Mesenteric fat pad (tissue), 1 donor: ENCODE results near the gene SSH3. TPM values are rescaled to one million over a fixed set of nuclear protein-coding genes. Genes with fewer than 3 reads are reported as not detected.
A peak's percentile ranks its signal among the peaks of the same experiment; 100 is the strongest.

ENCODE experiments used
- DNase-seq: peaks from one replicate; pipeline ENCODE4 v3.0.0-alpha.2; 2020; ENCODE audit warnings: low spot score
- total RNA-seq: library from RNA; stranded (reverse); fragmentation: NEBNext Ultra II Directional; extraction: Animal tissue kit (Norgen Biotek cat#: 25700); gene quantifications from one replicate; pipeline ENCODE4 v1.2.1, GENCODE V29; 2021
- donor health status: DM: yes; HTN: yes; CAD: no.

Gene SSH3
- total RNA-seq, 1 donor from 2014 or later, result 19.9 TPM

DNA sequence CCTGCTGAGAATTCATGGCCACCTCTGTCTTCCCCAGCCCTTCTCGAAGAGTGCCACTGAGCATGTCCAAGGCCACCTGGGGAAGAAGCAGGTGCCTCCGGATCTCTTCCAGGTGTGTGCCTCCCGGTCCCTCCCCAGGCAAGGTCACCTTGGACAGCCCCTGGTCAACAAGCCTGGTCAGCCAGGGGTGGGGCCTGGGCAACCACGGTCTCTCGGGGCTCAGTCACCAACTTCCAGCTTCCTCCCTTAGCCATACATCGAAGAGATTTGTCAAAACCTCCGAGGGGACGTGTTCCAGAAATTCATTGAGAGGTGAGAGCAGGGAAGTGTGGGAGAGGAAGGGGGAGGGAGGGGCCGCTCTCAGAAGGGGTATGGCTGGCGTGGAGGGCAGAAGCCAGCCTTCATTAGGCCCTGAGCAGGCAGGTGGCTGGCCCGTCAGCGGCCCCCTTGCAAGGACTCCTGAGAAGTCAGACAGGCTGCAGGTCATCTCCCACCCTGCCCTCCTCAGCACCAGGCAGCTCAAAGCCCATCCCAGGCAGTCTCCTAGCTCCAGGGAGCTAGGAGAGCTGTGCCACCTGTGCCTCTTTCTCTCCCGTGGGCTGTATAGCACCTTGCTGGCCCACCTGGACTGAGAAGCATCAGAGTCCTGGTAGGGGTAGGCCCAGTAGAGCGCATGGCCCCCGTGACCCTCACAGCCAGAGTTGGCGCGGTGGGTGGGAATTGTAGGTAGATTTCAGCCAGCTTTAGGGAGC, 23.6 kb upstream of the SSH3 start:
- no peak for DNase-seq

DNA sequence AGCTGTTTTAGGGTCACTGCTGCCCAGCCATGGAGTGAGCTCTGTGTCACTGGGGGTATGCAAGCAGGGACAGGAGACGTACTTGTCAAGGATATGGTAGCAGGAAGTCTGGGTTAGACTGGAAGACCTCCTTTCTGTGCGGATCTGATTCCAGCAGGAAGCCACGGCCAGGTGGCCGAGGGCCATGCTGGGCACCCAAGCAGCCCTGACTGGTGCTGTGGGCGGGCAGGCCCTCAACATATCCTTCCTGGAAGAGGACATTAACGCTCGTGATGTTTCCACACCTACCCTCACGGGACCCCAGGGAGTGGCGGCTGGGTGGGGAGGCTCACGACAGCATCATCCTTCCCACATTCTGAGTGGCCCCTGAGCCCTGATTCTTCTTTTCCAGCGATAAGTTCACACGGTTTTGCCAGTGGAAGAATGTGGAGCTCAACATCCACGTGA, 23.0 kb upstream of the SSH3 start:
- DNase-seq, result no peak

DNA sequence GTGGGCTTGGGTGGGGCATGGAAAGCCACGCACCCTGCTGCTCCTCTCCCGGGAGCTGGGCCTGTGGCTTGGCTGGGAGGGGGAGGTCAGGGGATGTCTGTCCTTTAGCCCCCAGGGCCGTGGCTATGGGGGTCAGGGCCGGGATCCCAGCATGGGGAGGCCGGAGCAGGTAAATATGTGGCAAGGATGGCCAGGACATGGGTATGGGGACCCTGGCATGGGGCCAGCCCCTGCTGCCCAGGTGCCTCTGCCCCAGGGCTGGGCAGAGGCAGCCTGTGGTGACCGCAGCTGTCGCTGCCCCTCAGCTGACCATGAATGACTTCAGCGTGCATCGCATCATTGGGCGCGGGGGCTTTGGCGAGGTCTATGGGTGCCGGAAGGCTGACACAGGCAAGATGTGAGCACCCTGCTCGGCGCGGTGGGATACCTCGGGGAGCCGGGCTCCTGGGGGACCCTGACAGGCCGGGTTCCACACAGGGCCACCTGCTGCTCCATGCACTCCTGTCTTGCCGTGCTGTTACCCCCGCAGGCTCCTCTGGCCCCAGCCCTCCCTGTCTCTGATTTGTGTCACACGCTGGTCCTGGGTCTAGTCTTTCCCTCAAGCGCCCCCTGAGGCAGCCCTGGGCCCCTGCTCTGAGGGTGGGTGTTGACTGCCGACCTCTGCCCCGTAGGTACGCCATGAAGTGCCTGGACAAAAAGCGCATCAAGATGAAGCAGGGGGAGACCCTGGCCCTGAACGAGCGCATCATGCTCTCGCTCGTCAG, 22.4 kb upstream of the SSH3 start:
- no peak for DNase-seq

DNA sequence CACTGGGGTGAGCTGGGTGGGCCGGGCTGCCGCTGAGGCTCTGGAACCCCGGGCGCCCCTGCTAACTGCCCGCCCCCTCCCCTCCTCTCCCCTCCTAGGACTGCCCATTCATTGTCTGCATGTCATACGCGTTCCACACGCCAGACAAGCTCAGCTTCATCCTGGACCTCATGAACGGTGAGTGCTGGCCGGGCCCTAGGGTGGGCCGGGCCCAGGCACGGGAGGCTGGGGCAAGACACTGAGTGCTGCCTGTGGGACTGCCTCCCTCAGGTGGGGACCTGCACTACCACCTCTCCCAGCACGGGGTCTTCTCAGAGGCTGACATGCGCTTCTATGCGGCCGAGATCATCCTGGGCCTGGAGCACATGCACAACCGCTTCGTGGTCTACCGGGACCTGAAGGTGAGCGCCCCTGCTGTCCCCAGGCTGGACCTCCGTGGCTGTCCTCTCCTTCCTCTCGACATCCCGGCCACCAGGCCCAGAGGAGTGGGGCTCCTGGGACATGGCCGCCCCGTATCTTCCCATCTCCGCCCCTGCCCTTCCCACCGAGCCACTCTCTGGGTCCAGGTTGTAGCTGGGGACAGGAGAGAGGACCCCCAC, 21.7 kb upstream of the SSH3 start:
- no peak for DNase-seq

DNA sequence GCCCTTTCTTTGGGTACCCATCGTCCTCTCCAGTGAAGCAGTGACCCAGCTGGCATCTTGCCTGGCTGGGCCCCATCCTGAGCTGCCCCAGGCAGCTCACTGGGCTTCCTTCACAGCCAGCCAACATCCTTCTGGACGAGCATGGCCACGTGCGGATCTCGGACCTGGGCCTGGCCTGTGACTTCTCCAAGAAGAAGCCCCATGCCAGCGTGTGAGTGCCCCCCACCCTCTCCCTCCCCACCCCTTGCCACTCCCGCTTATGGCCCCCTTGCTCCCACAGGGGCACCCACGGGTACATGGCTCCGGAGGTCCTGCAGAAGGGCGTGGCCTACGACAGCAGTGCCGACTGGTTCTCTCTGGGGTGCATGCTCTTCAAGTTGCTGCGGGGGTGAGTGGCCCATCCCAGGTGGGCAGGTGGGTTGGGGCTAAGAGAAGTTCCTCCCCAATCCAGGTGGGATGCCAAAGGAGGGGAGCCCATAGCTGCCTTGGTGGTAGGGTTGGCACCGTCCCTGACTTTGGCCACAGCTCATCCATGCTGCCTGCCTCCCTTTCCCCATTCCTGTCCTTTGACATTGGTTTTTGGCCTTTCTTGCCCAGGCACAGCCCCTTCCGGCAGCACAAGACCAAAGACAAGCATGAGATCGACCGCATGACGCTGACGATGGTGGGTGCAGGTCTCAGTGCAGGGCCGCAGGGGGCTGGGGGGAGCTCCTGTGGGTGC, 21.0 kb upstream of the SSH3 start:
- no peak for DNase-seq

DNA sequence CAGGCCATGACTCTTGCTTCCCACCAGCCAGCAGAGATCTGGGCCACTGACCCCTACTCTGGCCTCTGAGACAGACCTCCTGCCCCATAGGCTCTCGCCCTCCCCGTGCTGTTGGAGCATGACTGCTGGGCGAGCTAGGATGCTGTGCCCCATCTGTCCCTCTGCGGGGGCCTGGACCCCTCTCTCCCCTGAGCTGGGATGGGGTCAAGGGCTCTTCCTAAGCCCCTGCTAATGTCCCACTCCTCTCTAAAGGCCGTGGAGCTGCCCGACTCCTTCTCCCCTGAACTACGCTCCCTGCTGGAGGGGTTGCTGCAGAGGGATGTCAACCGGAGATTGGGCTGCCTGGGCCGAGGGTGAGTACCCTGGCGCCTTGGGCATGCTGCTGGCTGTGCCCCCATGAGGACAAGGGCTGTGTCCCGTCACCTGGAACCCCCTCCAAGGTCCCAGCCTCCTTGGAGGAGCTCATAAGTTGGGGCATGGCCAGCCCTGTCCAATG, 20.4 kb upstream of the SSH3 start:
- no peak for DNase-seq

DNA sequence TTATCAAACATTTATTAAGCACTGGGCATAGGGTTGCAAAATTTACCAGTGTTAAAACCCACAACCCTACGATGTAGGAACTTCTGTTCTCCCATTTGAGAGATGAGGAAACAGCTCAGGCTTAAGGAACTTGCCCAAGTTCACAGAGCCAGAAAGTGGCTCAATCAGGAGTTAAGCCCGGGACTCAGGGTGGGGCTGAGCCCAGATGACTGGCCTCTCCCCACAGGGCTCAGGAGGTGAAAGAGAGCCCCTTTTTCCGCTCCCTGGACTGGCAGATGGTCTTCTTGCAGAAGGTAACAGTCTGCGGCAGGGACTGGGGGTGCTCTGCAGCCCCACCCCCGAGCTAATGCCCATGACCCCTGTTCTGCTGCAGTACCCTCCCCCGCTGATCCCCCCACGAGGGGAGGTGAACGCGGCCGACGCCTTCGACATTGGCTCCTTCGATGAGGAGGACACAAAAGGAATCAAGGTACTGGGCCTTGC, 19.8 kb upstream of the SSH3 start:
- no peak for DNase-seq

DNA sequence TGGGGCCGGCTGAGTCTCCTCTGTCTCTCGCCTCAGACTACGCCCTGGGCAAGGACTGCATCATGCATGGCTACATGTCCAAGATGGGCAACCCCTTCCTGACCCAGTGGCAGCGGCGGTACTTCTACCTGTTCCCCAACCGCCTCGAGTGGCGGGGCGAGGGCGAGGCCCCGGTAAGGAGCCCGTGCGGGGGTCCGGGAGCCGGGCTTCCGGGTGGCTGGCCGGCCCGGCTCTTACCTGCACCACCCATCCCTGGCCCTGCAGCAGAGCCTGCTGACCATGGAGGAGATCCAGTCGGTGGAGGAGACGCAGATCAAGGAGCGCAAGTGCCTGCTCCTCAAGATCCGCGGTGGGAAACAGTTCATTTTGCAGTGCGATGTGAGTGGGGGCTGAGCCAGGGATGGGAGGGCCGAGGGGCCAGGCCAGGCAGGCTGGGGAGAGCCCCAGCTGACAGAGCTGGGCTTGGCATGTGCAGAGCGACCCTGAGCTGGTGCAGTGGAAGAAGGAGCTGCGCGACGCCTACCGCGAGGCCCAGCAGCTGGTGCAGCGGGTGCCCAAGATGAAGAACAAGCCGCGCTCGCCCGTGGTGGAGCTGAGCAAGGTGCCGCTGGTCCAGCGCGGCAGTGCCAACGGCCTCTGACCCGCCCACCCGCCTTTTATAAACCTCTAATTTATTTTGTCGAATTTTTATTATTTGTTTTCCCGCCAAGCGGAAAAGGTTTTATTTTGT, 18.4 kb upstream of the SSH3 start:
- no peak for DNase-seq

DNA sequence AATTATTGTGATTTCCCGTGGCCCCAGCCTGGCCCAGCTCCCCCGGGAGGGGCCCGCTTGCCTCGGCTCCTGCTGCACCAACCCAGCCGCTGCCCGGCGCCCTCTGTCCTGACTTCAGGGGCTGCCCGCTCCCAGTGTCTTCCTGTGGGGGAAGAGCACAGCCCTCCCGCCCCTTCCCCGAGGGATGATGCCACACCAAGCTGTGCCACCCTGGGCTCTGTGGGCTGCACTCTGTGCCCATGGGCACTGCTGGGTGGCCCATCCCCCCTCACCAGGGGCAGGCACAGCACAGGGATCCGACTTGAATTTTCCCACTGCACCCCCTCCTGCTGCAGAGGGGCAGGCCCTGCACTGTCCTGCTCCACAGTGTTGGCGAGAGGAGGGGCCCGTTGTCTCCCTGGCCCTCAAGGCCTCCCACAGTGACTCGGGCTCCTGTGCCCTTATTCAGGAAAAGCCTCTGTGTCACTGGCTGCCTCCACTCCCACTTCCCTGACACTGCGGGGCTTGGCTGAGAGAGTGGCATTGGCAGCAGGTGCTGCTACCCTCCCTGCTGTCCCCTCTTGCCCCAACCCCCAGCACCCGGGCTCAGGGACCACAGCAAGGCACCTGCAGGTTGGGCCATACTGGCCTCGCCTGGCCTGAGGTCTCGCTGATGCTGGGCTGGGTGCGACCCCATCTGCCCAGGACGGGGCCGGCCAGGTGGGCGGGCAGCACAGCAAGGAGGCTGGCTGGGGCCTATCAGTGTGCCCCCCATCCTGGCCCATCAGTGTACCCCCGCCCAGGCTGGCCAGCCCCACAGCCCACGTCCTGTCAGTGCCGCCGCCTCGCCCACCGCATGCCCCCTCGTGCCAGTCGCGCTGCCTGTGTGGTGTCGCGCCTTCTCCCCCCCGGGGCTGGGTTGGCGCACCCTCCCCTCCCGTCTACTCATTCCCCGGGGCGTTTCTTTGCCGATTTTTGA, 17.5 kb upstream of the SSH3 start:
- DNase-seq, result no peak

DNA sequence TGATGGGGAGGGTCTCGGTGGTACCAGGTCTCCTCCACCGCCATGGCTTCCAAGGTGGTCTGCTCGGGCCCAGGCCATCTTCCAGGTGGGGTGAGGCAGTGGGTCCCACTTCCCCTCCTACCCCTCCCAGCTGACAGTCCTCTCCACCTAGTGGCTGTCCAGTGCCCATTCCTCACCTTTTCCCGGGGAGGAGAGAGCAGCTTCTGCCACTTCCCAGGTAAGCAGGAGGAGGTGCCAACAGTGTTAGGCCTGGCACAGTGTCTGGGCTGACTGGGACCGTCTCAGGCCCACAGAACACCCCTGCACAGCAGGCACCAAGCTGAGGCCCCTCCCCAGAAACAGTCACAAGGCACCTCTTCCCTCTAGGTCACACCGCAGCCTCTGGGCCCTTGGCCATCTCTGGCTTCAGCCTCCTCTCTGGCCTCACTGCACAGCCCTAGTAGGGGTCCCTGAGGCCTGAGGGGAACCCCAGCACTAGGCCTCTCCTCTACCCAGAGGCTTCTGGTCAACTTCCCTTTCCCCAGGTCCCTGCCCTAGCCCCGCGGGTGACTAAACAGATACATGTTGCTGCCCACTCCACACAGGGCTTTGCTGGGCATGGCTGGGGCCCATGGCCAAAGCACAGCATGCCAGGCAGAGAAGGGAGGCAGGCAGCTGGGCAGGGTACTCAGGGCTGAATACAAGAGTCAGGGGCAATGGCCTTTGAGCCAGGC, 16.6 kb upstream of the SSH3 start:
- no peak for DNase-seq

DNA sequence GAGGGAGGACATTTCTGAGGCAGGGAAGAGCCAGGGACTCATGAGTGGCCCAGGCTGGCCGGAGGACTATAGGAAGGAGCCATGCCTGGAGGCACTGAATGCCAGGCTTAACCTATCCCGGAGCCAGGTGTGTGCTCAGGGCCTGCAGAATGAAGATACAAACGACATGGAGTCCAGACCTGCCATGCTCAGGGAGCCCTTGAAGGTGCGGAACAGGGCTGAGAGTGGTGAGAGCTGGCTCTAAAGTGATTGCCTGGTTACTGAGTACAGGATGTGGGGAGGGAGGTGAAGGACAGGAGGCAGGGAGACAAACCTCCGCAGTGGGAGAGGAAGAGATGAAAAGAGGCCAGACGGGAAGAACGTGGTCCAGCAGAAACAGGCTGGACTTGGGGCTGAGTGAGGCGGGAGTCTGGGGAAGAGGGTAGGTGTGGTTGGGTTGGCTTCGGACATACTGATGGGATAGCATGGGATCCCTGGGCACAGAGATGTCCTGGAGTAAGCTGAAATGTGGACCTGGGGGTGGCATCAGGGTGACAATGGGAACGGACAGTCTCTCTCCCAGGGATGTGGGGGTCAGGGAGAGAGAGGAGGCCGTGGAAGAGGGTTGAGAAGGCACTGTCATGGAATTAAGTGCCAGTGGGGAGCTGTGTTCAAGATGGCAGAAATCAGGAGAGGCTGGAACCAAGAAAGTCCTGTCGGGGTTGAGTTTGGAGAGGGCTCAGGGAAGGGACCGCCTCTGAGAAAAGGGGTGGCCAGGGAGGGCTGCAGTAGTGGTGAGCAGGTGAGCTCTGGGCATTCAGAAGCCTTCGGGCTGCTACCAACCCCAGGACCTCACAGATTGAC, 15.8 kb upstream of the SSH3 start:
- no peak for DNase-seq

DNA sequence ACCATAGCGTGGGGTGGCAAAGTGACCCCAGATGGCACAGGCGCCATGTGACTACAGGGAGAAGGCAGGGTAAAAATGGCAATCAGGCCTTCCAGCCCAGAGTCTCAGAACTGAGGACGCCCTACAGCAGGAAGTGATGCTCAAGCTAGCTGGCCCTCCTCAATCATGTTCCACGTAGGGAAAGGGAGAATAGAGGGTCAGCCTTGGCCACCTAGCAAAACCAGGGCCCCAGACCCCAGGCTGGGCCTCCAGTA, 15.2 kb upstream of the SSH3 start:
- no peak for DNase-seq

DNA sequence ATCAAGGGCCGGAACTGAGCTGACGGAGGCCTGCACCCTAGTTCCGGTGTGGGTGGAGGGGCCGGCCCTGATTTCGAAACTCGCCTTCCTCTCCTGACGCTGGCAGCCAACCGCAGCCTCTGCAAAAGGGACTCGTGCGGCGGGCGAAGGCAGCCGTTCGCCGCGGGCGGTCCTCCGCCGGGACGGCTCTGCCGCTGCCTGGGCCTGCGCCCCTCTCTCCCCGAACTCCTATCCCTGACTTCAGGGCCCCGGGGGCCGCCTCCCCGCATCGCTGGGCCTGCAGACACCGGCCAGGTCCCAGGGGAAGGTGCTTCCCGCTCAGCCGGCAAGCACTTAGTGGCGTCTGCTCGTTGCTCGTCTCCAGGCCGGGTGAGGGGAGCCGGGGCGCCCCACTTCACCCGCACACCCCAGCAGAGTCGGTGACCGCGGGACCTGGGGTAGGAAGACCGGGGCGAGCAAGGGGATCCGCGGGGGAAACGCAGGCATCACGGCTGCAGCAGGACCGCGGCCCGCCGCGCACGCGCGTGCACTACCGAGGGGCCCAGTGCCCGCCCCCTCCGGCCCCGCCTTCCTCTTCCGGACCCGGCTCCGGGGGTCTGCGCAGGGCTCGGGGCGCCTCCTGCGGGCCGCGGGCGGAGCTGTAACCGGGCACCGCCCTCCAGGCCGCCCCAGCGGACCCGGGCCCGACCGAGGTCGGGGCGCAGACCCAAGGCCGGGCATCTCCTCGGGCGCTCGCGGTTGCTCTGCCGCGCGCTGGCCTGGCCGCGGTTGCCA, 14.7 kb upstream of the SSH3 start:
- DNase-seq, result peak; percentile 97

DNA sequence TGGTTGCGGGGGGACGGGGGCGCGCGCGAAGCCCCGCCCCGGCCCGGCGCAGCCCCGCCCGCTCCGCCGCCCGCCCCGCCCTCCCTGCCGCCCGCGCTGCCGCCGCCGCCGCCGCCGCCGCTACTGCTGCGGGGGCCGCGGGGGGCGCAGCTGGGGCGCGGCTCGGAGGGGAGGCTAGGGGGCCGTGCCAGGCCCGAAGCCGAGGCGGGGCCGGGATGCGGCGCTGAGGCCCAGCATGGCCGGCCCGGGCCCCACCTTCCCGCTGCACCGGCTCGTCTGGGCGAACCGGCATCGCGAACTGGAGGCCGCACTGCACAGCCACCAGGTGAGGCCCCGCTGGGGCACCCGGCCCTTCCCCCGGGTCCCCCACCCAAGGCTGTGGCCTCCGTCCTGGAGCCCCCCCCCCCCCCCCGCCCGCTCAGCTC, 14.1 kb upstream of the SSH3 start, which contains the start of gene ANKRD13D:
TSS of gene ANKRD13D (plus strand) at position 78 of the 425 bp plus-strand sequence. CDS start at position 236, 158 bp downstream.
- no peak for DNase-seq

DNA sequence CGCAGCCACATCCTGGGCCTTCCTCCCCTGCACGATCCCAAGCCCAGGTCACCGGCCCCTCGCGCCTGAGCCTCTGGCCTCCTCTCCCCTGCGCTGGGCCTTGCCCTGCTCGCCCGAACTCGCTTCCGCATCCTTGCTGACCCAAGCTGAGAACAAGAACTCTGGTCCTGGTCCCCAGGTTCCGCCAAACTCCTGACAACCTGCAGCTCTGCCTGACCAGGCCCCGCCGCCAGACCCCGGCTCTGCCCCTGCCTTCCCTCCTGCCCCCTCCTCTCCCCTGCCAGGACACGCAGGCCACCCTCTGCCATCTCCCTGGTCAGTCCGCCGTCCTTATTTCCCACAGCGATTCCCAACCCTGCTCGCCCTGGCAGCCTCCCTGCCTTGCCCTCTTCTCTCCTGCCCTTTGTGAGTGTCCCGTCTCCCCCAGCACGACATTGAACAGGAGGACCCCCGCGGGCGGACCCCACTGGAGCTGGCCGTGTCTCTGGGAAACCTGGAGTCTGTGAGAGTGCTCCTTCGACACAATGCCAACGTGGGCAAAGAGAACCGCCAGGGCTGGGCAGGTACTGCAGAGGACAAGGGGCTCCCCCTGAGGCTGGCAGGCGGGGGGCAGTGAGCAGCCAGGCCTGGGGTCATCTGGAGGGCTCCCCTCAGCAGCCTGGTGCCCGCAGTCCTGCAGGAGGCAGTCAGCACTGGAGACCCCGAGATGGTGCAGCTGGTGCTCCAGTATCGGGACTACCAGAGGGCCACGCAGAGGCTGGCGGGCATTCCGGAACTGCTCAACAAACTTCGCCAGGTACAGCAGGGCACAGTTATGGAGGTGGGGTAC, 13.5 kb upstream of the SSH3 start:
- no peak for DNase-seq

DNA sequence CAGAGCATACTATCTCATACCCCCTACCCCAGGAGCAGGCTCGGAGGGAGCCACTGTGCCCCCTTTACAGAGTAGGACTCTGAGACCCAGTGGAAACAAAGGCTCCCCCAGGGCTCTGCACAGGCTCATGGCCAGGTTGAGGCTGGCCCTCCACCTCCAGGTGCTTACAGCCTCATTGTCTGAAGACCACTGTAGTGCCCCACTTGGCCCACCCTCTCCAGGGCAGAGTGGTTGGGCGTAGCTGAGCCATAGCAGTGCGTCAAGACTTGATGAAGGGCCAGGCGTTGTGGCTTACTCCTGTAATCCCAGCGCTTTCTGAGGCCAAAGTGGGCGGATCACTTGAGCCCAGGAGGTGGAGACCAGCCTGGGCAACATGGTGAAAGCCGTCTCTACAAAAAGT, 12.5 kb upstream of the SSH3 start:
- no peak for DNase-seq
